HG02943 (cell line): ENCODE results near the gene ERC2.

ENCODE experiments used
- ATAC-seq: cut with Tn5 transposase; IDR thresholded peaks from one replicate; pipeline ENCODE4 v1.9.1; 2021; ENCODE audit warnings: mild to moderate bottlenecking, low read depth, moderate library complexity; ENCODE audit not compliant: unreplicated experiment

ERC2 gene

GRCh38 chr3:55645422-55645821 lies 822.8 kb downstream of the ERC2 start:
- no peak for ATAC-seq

- no peak for ATAC-seq
These were observed 825.0 kb downstream of the ERC2 start for GRCh38 chr3:55643283-55643682.

GRCh38 chr3:55641964-55642363 lies 826.3 kb downstream of the ERC2 start:
- no peak for ATAC-seq

GRCh38 chr3:55639896-55640765 lies 828.1 kb downstream of the ERC2 start:
- ATAC-seq = no peak

- no peak for ATAC-seq
These were observed 829.1 kb downstream of the ERC2 start for GRCh38 chr3:55639143-55639542.

- no peak for ATAC-seq
These were observed 830.2 kb downstream of the ERC2 start for GRCh38 chr3:55637906-55638638.

- ATAC-seq = no peak
These were observed 831.7 kb downstream of the ERC2 start for GRCh38 chr3:55636300-55637195.

GRCh38 chr3:55634345-55634744 lies 833.9 kb downstream of the ERC2 start:
- ATAC-seq = no peak

GRCh38 chr3:55633333-55633732 lies 834.9 kb downstream of the ERC2 start:
- no peak for ATAC-seq

GRCh38 chr3:55631766-55632331 lies 836.4 kb downstream of the ERC2 start:
- no peak for ATAC-seq

GRCh38 chr3:55630921-55631299 lies 837.4 kb downstream of the ERC2 start:
- ATAC-seq = no peak

- ATAC-seq = no peak
These were observed 837.9 kb downstream of the ERC2 start for GRCh38 chr3:55630280-55630920.

GRCh38 chr3:55629432-55629831 lies 838.8 kb downstream of the ERC2 start:
- ATAC-seq = no peak

- ATAC-seq = no peak
These were observed 842.0 kb downstream of the ERC2 start for GRCh38 chr3:55626279-55626665.

- no peak for ATAC-seq
These were observed 844.0 kb downstream of the ERC2 start for GRCh38 chr3:55624238-55624637.

- no peak for ATAC-seq
These were observed 844.5 kb downstream of the ERC2 start for GRCh38 chr3:55623786-55624185.

- ATAC-seq = no peak
These were observed 845.5 kb downstream of the ERC2 start for GRCh38 chr3:55622733-55623132.

- no peak for ATAC-seq
These were observed 846.2 kb downstream of the ERC2 start for GRCh38 chr3:55622116-55622515.

GRCh38 chr3:55621648-55622047 lies 846.6 kb downstream of the ERC2 start:
- ATAC-seq = no peak

GRCh38 chr3:55621026-55621422 lies 847.2 kb downstream of the ERC2 start:
- ATAC-seq = no peak
